ENCODE results near the gene C17orf75. TPM values are rescaled to one million over a fixed set of nuclear protein-coding genes. Genes with fewer than 3 reads are reported as not detected.
A peak's percentile ranks its signal among the peaks of the same experiment; 100 is the strongest.

C17orf75 gene
- polyA plus RNA-seq, 3 donors = 4.1 to 5.7 (median 5.0) TPM

DNA sequence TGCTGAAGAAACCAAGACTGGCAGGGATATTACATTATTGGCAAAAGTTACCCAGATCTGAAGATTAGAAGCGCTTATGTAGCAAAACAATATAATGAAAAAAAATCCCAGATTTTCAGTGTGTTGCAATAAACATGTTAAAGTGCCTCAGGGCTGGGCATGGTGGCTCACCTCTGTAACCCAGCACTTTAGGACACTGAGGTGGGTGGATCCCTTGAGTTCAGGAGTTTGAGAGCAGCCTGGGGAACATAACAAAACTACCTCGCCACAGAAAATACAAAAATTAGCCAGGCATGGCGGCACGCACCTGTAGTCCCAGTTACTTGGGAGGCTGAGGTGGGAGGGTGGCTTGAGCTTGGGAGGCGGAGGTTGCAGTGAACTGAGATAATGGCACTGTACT, 14.8 kb upstream of the C17orf75 start:
- intact Hi-C loops (cut with micrococcal nuclease) = loop anchor here in 1 of 2 donors (5.0 kb wide), 1 partner anchor 104 kb away; no protein-coding TSS in a partner anchor
- peaks cover 26% of the 10 kb centered on the region for H3K4me1 Mint-ChIP-seq
- TF ChIP-seq, protein P1, sequence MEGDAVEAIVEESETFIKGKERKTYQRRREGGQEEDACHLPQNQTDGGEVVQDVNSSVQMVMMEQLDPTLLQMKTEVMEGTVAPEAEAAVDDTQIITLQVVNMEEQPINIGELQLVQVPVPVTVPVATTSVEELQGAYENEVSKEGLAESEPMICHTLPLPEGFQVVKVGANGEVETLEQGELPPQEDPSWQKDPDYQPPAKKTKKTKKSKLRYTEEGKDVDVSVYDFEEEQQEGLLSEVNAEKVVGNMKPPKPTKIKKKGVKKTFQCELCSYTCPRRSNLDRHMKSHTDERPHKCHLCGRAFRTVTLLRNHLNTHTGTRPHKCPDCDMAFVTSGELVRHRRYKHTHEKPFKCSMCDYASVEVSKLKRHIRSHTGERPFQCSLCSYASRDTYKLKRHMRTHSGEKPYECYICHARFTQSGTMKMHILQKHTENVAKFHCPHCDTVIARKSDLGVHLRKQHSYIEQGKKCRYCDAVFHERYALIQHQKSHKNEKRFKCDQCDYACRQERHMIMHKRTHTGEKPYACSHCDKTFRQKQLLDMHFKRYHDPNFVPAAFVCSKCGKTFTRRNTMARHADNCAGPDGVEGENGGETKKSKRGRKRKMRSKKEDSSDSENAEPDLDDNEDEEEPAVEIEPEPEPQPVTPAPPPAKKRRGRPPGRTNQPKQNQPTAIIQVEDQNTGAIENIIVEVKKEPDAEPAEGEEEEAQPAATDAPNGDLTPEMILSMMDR (IDR thresholded peaks at IDR 0.05) = no peak

DNA sequence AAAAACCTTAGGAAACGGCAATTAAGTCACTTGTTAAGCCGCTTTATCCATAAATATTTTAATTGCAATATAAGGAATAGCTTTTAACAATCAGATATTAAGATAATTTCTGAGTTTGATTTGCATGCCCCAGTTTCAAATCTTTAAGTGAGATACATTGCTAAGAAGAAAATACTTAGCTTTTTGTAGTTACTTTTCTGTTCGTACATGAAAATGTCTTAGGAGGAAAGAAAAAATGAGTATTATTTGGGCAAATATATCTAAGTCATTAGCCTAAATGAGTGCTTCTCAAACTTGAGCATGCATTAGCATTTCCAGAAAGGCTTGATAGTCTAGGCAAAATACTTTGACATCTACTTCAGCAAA, 14.4 kb upstream of the C17orf75 start:
- Histone ChIP-seq H3K36me3 (replicated peaks in 1 of 2; ENCODE audit: control insufficient read depth in 1 of 2, insufficient read depth in 2 of 2, low read length in 2 of 2) (peaks cover 70 to 96% of the 10 kb centered on the region in 2 donors), H3K4me1 (ENCODE audit: control insufficient read depth in 1 of 2, insufficient read depth in 2 of 2, low read length in 2 of 2) (peaks cover 15 to 36% of the 10 kb centered on the region in 2 donors), H3K27ac (ENCODE audit: low read depth in 1 of 2, low read length in 2 of 2) (peak overlapping the region in 1 of 2 donors; percentile 61), H3K9me3 (replicated peaks in 1 of 2; ENCODE audit: control insufficient read depth in 1 of 2, insufficient read depth in 1 of 2, low read length in 2 of 2) (no peaks in the 10 kb centered on the region), H4K20me1 (ENCODE audit: insufficient read depth, low read length) (peaks cover 99% of the 10 kb centered on the region), H2AFZ (ENCODE audit: insufficient read depth, low read depth, low read length, poor library complexity, severe bottlenecking) (no peak overlapping the region), H3K27me3 (ENCODE audit: control insufficient read depth in 2 of 2, insufficient read depth in 2 of 2, low read length in 2 of 2) (no peaks in the 10 kb centered on the region), H3K4me2 (replicated peaks; ENCODE audit: extremely low read depth, low read length, poor library complexity, severe bottlenecking) (no peak overlapping the region), H3K79me2 (ENCODE audit: insufficient read depth, low read length) (peaks cover 99% of the 10 kb centered on the region), H3K9ac (ENCODE audit: insufficient read depth, low read length, poor library complexity, severe bottlenecking) (no peak overlapping the region), H3K4me3 (replicated peaks in 1 of 3; ENCODE audit: low read depth in 2 of 3, low read length in 3 of 3) (no peak overlapping the region)
- no peaks in the 10 kb centered on the region for H3K9me3 Mint-ChIP-seq
- intact Hi-C loops (cut with micrococcal nuclease) = loop anchor here in 1 of 2 donors (5.0 kb wide), 1 partner anchor 104 kb away; no protein-coding TSS in a partner anchor
- peaks cover 62 to 89% of the 10 kb centered on the region in 2 donors for H3K36me3 Mint-ChIP-seq
- TF ChIP-seq, protein P1 (IDR thresholded peaks at IDR 0.05) = no peak
- no CpG with 5 or more reads among the region's 3 CpGs for whole genome bisulfite sequencing (ENCODE audit: insufficient coverage)
- no peak overlapping the region for H3K4me3 Mint-ChIP-seq
- H3K4me1 Mint-ChIP-seq = peaks cover 29% of the 10 kb centered on the region
- no peaks in the 10 kb centered on the region for H3K27me3 Mint-ChIP-seq (ENCODE audit: low read depth in 3 of 3)
- H3K27ac Mint-ChIP-seq = no peak overlapping the region
- DNase-seq = no peak

More for the DNA sequence above, 14.8 kb upstream of the C17orf75 start:
- DNase-seq = no peak
- Histone ChIP-seq H3K4me3 (replicated peaks in 1 of 3; ENCODE audit: low read depth in 2 of 3, low read length in 3 of 3) (no peak overlapping the region), H3K36me3 (replicated peaks in 1 of 2; ENCODE audit: control insufficient read depth in 1 of 2, insufficient read depth in 2 of 2, low read length in 2 of 2) (peaks cover 73 to 97% of the 10 kb centered on the region in 2 donors), H3K27ac (ENCODE audit: low read depth in 1 of 2, low read length in 2 of 2) (no peak overlapping the region), H3K27me3 (ENCODE audit: control insufficient read depth in 2 of 2, insufficient read depth in 2 of 2, low read length in 2 of 2) (no peaks in the 10 kb centered on the region), H2AFZ (ENCODE audit: insufficient read depth, low read depth, low read length, poor library complexity, severe bottlenecking) (no peak overlapping the region), H4K20me1 (ENCODE audit: insufficient read depth, low read length) (peaks cover 99% of the 10 kb centered on the region), H3K4me2 (replicated peaks; ENCODE audit: extremely low read depth, low read length, poor library complexity, severe bottlenecking) (no peak overlapping the region), H3K9me3 (replicated peaks in 1 of 2; ENCODE audit: control insufficient read depth in 1 of 2, insufficient read depth in 1 of 2, low read length in 2 of 2) (no peaks in the 10 kb centered on the region), H3K79me2 (ENCODE audit: insufficient read depth, low read length) (peaks cover 99% of the 10 kb centered on the region), H3K9ac (ENCODE audit: insufficient read depth, low read length, poor library complexity, severe bottlenecking) (no peak overlapping the region), H3K4me1 (ENCODE audit: control insufficient read depth in 1 of 2, insufficient read depth in 2 of 2, low read length in 2 of 2) (peaks cover 11 to 32% of the 10 kb centered on the region in 2 donors)
- peaks cover 65 to 91% of the 10 kb centered on the region in 2 donors for H3K36me3 Mint-ChIP-seq
- H3K27me3 Mint-ChIP-seq (ENCODE audit: low read depth in 3 of 3) = no peaks in the 10 kb centered on the region
- H3K27ac Mint-ChIP-seq = peak overlapping the region in 1 of 7 donors; percentile 50
- H3K9me3 Mint-ChIP-seq = no peaks in the 10 kb centered on the region
- WGBS (ENCODE audit: insufficient coverage) = no CpG with 5 or more reads among the region's 5 CpGs
- no peak overlapping the region for H3K4me3 Mint-ChIP-seq

Measured in CD14-positive monocyte (primary cell).